Panc1 (cell line): ENCODE results near the gene PRAMEF11. TPM values are rescaled to one million over a fixed set of nuclear protein-coding genes. Genes with fewer than 3 reads are reported as not detected.
"Not testable (repeated sequence)": the region's sequence is repeated elsewhere in the genome, so short reads cannot be mapped to it uniquely, and the experiment has no call there.

ENCODE experiments used
- ATAC-seq: fragments of 200-7000 bp; cut with Tn5 transposase; 2 replicates; pipeline ENCODE4 v1.9.1; 2020; ENCODE audit warnings: mild to moderate bottlenecking, moderate library complexity
- BruUV-seq: library from RNA; stranded (reverse); fragments of 400-500 nt; replicated peaks from 2 replicates; lab custom pipeline; 2021; lab: Mats Ljungman, UMichigan
- CTCF ChIA-PET: fragments of 300-600 bp; sonication (Branson Sonifier 250); formaldehyde crosslinking; loops from one replicate; lab custom pipeline; 2022; ENCODE audit warnings: antibody characterized with exemption; lab: Charles Lee
- POLR2A ChIA-PET: fragments of 300-600 bp; sonication (Branson Sonifier 250); formaldehyde crosslinking; loops from one replicate; lab custom pipeline; 2022; ENCODE audit warnings: antibody characterized with exemption; lab: Charles Lee
- DNase-seq: peaks from one replicate; pipeline ENCODE4 v3.0.0-alpha.2; 2010; ENCODE audit warnings: low read depth, low spot score
- H3K27ac ChIP-seq: 2 replicates; pipeline ENCODE4 v1.5.1; 2011; ENCODE audit warnings: mild to moderate bottlenecking, low read length, inconsistent platforms
- H3K27me3 ChIP-seq: fragments of 200-500 bp; sonication (Bioruptor generic); 2 replicates; pipeline ENCODE4 v1.6.0; 2014; ENCODE audit warnings: low read length, inconsistent platforms; ENCODE audit not compliant: control insufficient read depth, insufficient read depth
- H3K36me3 ChIP-seq: fragments of 200-500 bp; sonication (Bioruptor generic); 2 replicates; pipeline ENCODE4 v1.5.1; 2014; ENCODE audit warnings: inconsistent platforms, mild to moderate bottlenecking, low read length, moderate library complexity; ENCODE audit not compliant: control insufficient read depth, insufficient read depth
- H3K4me1 ChIP-seq: 2 replicates; pipeline ENCODE4 v1.5.1; 2011; ENCODE audit warnings: inconsistent platforms, mild to moderate bottlenecking, low read length, moderate library complexity; ENCODE audit not compliant: control insufficient read depth, insufficient read depth
- H3K4me3 ChIP-seq, 2 experiments: 2 replicates each; pipeline ENCODE4 v1.5.1; 2011 to 2012; ENCODE audit warnings: low read depth in 2 of 2, low read length in 2 of 2, mild to moderate bottlenecking in 2 of 2, inconsistent platforms in 1 of 2, moderate library complexity in 1 of 2
- H3K9me3 ChIP-seq: fragments of 200-500 bp; sonication (Bioruptor generic); 2 replicates; pipeline ENCODE4 v1.5.1; 2014; ENCODE audit warnings: low read depth, mild to moderate bottlenecking, inconsistent platforms, low read length, moderate library complexity; ENCODE audit not compliant: control insufficient read depth, insufficient read depth
- CTCF ChIP-seq: fragments of 450-650 bp; IDR thresholded peaks from 2 replicates; pipeline ENCODE4 v1.5.1; 2017; ENCODE audit warnings: mild to moderate bottlenecking
- POLR2AphosphoS5 ChIP-seq: IDR thresholded peaks from 2 replicates; pipeline ENCODE4 v1.6.1; 2012; ENCODE audit warnings: mild to moderate bottlenecking, low read depth, low read length, moderate library complexity
- REST ChIP-seq, 2 experiments: IDR thresholded peaks; 2 replicates each; pipeline ENCODE4 v1.6.1; 2011 to 2012; ENCODE audit warnings: low read depth in 2 of 2, control low read depth in 1 of 2, low read length in 1 of 2, mild to moderate bottlenecking in 1 of 2, moderate library complexity in 1 of 2; ENCODE audit not compliant: insufficient read depth in 1 of 2
- SIN3A ChIP-seq: IDR thresholded peaks from 2 replicates; pipeline ENCODE4 v1.6.1; 2012; ENCODE audit warnings: low read depth, mild to moderate bottlenecking, low read length, moderate library complexity, borderline replicate concordance; ENCODE audit not compliant: insufficient read depth
- TCF7L2 ChIP-seq: IDR thresholded peaks from 2 replicates; pipeline ENCODE4 v1.6.1; 2011; ENCODE audit warnings: mild to moderate bottlenecking, low read depth, low read length, inconsistent platforms
- in situ Hi-C: cut with HindIII; loops from 2 replicates; pipeline ENCODE4 v1.10.0; 2016; ENCODE audit warnings: low sequenced_read_pairs, low pct_unique_long_range_greater_than_20kb
- intact Hi-C: fragments of 100-400 bp; cut with micrococcal nuclease; formaldehyde crosslinking; loops from one replicate; pipeline ENCODE4 v1.10.0; 2022; ENCODE audit not compliant: unreplicated experiment
- total RNA-seq: library from RNA; stranded (reverse); gene quantifications from one replicate; pipeline ENCODE4 v1.2.1, GENCODE V29; 2021; ENCODE audit not compliant: unreplicated experiment

Gene PRAMEF11
- total RNA-seq, 1 experiment from 2014 or later, result not detected

GRCh38 chr1:12784729-12785128, 46.5 kb downstream of the PRAMEF11 start:
- intact Hi-C loops, H3K36me3 ChIP-seq, CTCF ChIA-PET, H3K27me3 ChIP-seq, H3K4me3 ChIP-seq, in situ Hi-C loops, H3K4me1 ChIP-seq, H3K9me3 ChIP-seq, DNase-seq, H3K27ac ChIP-seq, ATAC-seq, POLR2A ChIA-PET, BruUV-seq: not testable (repeated sequence)

GRCh38 chr1:12783783-12784182, 47.4 kb downstream of the PRAMEF11 start:
- H3K4me3 ChIP-seq, H3K27ac ChIP-seq, DNase-seq, ATAC-seq, H3K4me1 ChIP-seq, H3K36me3 ChIP-seq, BruUV-seq, CTCF ChIA-PET, H3K9me3 ChIP-seq, intact Hi-C loops, in situ Hi-C loops, H3K27me3 ChIP-seq, POLR2A ChIA-PET: not testable (repeated sequence)
- TF ChIP-seq CTCF, result peak; percentile 62

GRCh38 chr1:12781488-12781887, 49.7 kb downstream of the PRAMEF11 start:
- H3K27ac ChIP-seq, ATAC-seq, CTCF ChIA-PET, BruUV-seq, in situ Hi-C loops, POLR2A ChIA-PET, H3K27me3 ChIP-seq, H3K9me3 ChIP-seq, intact Hi-C loops, H3K36me3 ChIP-seq, H3K4me3 ChIP-seq, DNase-seq, H3K4me1 ChIP-seq: not testable (repeated sequence)

- no TSS peak for BruUV-seq
- no peaks in the 10 kb centered on the region for H3K9me3 ChIP-seq
- TF ChIP-seq CTCF (no peak), TCF7L2 (no peak), POLR2AphosphoS5 (no peak), SIN3A (no peak), REST (IDR thresholded peaks at IDR 0.05; ENCODE audit: insufficient read depth in 1 of 2, low read depth in 2 of 2, low read length in 1 of 2) (no peak)
- H3K4me3 ChIP-seq, result no peak overlapping the region
- ATAC-seq (no peak), DNase-seq (no peak)
- in situ Hi-C loops (no loop called here), intact Hi-C loops (no loop called here)
- ChIA-PET CTCF (no interaction called here), POLR2A (no interaction called here)
- H3K4me1 ChIP-seq, result no peaks in the 10 kb centered on the region
- H3K27me3 ChIP-seq, result peaks cover 2% of the 10 kb centered on the region; the same call in 1 of the 2 replicates
- H3K27ac ChIP-seq, result no peak overlapping the region
- no peaks in the 10 kb centered on the region for H3K36me3 ChIP-seq
Observed at GRCh38 chr1:12778907-12779306, 52.3 kb downstream of the PRAMEF11 start.
